ENCODE results near the gene PIGP.

Gene PIGP

DNA sequence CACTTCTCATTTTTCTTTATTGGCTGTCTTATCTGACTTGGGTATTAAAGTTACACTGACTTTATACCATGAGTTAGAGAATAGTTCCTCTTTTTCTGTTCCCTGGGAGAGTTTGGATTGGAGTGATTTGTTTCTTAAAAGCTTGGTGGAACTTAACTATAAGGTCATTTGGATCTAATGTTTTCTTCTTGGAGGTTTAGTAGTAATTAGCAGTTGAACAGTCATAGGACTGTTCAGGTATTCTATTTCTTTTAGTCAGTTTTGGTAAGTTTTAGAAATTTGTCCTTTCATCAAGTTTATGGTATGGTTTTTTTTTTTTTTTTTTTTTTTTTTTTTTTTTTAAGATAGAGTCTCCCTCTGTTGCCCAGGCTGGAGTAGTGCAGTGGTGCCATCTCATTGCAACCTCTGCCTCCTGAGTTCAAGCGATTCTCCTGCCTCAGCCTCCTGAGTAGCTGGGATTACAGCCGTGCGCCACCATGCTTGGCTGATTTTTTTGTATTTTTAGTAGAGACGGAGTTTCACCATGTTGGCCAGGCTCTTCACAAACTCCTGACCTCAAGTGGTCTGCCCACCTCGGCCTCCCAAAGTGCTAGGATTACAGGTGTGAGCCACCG is 6.4 kb upstream of the PIGP start:
- TF ChIP-seq TAF1 (IDR thresholded peaks at IDR 0.05; ENCODE audit: borderline replicate concordance, insufficient read depth, low read length) (no peak), FOXP2 (optimal IDR thresholded peaks at IDR 0.05; ENCODE audit: borderline replicate concordance, extremely low read depth, extremely low read length, insufficient read depth) (no peak), POLR2AphosphoS5 (IDR thresholded peaks at IDR 0.05; ENCODE audit: low read depth, low read length) (no peak), SIN3A (IDR thresholded peaks at IDR 0.05; ENCODE audit: borderline replicate concordance, insufficient read depth, low read length) (no peak)
- TF ChIP-seq, protein P1, sequence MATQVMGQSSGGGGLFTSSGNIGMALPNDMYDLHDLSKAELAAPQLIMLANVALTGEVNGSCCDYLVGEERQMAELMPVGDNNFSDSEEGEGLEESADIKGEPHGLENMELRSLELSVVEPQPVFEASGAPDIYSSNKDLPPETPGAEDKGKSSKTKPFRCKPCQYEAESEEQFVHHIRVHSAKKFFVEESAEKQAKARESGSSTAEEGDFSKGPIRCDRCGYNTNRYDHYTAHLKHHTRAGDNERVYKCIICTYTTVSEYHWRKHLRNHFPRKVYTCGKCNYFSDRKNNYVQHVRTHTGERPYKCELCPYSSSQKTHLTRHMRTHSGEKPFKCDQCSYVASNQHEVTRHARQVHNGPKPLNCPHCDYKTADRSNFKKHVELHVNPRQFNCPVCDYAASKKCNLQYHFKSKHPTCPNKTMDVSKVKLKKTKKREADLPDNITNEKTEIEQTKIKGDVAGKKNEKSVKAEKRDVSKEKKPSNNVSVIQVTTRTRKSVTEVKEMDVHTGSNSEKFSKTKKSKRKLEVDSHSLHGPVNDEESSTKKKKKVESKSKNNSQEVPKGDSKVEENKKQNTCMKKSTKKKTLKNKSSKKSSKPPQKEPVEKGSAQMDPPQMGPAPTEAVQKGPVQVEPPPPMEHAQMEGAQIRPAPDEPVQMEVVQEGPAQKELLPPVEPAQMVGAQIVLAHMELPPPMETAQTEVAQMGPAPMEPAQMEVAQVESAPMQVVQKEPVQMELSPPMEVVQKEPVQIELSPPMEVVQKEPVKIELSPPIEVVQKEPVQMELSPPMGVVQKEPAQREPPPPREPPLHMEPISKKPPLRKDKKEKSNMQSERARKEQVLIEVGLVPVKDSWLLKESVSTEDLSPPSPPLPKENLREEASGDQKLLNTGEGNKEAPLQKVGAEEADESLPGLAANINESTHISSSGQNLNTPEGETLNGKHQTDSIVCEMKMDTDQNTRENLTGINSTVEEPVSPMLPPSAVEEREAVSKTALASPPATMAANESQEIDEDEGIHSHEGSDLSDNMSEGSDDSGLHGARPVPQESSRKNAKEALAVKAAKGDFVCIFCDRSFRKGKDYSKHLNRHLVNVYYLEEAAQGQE (IDR thresholded peaks at IDR 0.05; ENCODE audit: insufficient read depth in 1 of 2, low read depth in 2 of 2, low read length in 2 of 2): no peak

DNA sequence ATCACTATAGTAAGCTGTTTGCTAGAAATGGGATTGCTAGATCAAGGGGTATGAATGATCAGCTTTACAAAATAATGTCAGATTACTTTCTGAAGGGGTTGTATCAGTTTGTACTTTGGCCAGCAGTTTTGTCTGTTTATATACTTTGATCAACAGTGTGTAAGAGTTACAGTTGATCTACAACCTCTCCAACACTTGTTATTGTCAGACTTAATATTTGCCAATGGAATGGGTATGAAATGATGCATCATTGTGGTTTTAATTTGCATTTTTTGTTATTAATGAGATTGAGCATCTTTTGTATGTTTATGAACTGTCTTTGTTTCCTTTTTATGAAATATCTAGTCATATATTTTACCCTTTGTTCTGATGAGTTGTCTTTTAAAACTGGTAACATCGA is 4.5 kb upstream of the PIGP start:
- TF ChIP-seq TAF1 (IDR thresholded peaks at IDR 0.05; ENCODE audit: borderline replicate concordance, insufficient read depth, low read length) (no peak), SIN3A (IDR thresholded peaks at IDR 0.05; ENCODE audit: borderline replicate concordance, insufficient read depth, low read length) (no peak), FOXP2 (optimal IDR thresholded peaks at IDR 0.05; ENCODE audit: borderline replicate concordance, extremely low read depth, extremely low read length, insufficient read depth) (no peak), POLR2AphosphoS5 (IDR thresholded peaks at IDR 0.05; ENCODE audit: low read depth, low read length) (no peak)
- TF ChIP-seq, protein P1 (IDR thresholded peaks at IDR 0.05; ENCODE audit: insufficient read depth in 1 of 2, low read depth in 2 of 2, low read length in 2 of 2): no peak

DNA sequence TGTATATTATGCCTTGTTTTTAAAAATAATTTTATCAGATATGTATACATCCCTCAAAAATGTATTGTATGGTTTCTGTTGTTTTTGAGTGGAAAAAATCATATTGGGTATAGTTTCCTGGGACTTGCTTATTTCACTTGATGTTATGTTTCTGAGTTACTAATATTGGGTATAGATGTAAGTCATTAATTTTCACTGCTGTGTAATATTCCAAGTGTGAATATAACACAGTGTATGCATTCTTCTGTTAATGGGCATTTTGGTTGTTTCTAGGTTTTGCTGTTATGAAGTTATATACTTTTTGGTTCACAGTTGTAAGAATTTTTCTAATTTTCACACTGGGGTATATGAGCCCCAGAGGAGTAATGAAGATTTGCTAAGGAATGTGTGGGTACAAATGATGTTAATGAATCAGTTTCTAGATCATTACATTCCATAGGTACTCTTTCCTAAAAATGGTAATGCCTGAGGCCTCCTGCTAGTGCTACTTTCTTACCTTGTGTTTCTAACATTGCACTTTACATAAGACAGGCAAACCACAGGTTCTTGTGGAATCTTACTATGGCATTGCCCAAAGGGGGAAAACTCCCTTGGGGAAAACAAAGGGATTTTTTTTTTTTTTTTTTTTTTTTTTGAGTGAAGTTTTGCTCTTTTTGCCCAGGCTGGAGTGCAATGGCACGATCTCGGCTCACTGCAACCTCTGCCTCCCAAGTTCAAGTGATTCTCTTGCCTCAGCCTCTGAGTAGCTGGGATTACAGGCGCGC is 3.4 kb upstream of the PIGP start:
- TF ChIP-seq, protein P1 (IDR thresholded peaks at IDR 0.05; ENCODE audit: insufficient read depth in 1 of 2, low read depth in 2 of 2, low read length in 2 of 2): no peak
- TF ChIP-seq SIN3A (IDR thresholded peaks at IDR 0.05; ENCODE audit: borderline replicate concordance, insufficient read depth, low read length): no peak
- TF ChIP-seq TAF1 (IDR thresholded peaks at IDR 0.05; ENCODE audit: borderline replicate concordance, insufficient read depth, low read length): no peak
- no peak for TF ChIP-seq FOXP2 (optimal IDR thresholded peaks at IDR 0.05; ENCODE audit: borderline replicate concordance, extremely low read depth, extremely low read length, insufficient read depth)
- no peak for TF ChIP-seq POLR2AphosphoS5 (IDR thresholded peaks at IDR 0.05; ENCODE audit: low read depth, low read length)

- TF ChIP-seq, protein P1 (IDR thresholded peaks at IDR 0.05; ENCODE audit: insufficient read depth in 1 of 2, low read depth in 2 of 2, low read length in 2 of 2): no peak
- TF ChIP-seq POLR2AphosphoS5 (IDR thresholded peaks at IDR 0.05; ENCODE audit: low read depth, low read length) (no peak), TAF1 (IDR thresholded peaks at IDR 0.05; ENCODE audit: borderline replicate concordance, insufficient read depth, low read length) (no peak), FOXP2 (optimal IDR thresholded peaks at IDR 0.05; ENCODE audit: borderline replicate concordance, extremely low read depth, extremely low read length, insufficient read depth) (no peak), SIN3A (IDR thresholded peaks at IDR 0.05; ENCODE audit: borderline replicate concordance, insufficient read depth, low read length) (no peak)
These were observed 2.4 kb upstream of the PIGP start for GRCh38 chr21:37075214-37075770.

All from PFSK-1 (cell line).